HEK293T (cell line): ENCODE data around the gene ZNF692.

Experiments used
- ELF4 ChIP-seq: fragments of 450-650 bp; IDR thresholded peaks from 2 replicates; pipeline ENCODE4 v1.6.1; 2017; ENCODE audit warnings: antibody characterized with exemption
- FOXA1 ChIP-seq: fragments of 450-650 bp; IDR thresholded peaks from 2 replicates; pipeline ENCODE4 v1.6.1; 2016; ENCODE audit warnings: mild to moderate bottlenecking
- FOXK2 ChIP-seq: fragments of 450-650 bp; IDR thresholded peaks from 2 replicates; pipeline ENCODE4 v1.6.1; 2016; ENCODE audit warnings: mild to moderate bottlenecking
- FOXM1 ChIP-seq: fragments of 450-650 bp; IDR thresholded peaks from 2 replicates; pipeline ENCODE4 v1.6.1; 2017; ENCODE audit warnings: mild to moderate bottlenecking, borderline replicate concordance
- L3MBTL2 ChIP-seq: fragments of 450-650 bp; conservative IDR thresholded peaks from 2 replicates; pipeline ENCODE4 v1.6.1; 2016; ENCODE audit warnings: mild to moderate bottlenecking
- SP1 ChIP-seq: fragments of 450-650 bp; IDR thresholded peaks from 2 replicates; pipeline ENCODE4 v1.6.1; 2017

DNA sequence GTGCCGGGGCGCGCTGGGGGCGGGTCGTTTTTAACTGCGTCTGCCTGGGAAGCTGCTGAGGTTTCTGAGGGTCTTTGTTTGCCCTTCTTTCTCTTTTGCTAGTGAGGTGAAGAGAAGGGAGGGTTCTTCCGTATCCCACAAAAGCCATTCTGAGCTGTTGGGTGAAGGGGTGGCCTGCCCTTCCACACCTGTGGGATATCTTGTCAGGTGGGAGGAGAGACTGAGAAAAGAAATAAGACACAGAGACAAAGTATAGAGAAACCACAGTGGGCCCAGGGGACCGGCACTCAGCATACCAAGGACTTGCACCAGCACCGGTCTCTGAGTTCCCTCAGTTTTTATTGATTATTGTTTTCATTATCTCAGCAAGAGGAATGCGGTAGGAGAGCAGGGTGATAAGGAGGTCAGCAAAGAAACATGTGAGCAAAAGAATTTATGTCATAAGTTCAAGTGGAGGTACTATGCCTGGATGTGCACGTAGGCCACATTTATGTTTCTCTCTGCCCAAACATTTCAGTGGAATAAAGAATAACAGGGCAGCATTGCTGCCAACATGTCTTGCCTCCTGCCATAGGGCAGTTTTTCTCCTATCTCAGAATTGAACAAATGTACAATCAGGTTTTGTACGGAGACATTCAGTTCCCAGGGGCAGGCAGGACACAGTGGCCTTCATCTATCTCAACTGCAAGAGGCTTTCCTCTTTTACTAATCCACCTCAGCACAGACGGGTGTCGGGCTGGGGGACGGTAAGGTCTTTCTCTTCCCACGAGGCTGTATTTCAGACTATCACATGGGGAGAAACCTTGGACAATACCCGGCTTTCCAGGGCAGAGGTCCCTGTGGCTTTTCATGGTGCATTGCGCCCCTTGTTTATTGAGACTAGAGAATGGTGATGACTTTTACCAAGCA, 48.1 kb upstream of the ZNF692 start:
- TF ChIP-seq FOXM1 = no peak
- TF ChIP-seq SP1 = no peak
- TF ChIP-seq FOXA1 = no peak
- no peak for TF ChIP-seq ELF4
- TF ChIP-seq L3MBTL2 = no peak
- no peak for TF ChIP-seq FOXK2
